Measurements from ENCODE around the gene NTMT1.

Gene NTMT1

DNA sequence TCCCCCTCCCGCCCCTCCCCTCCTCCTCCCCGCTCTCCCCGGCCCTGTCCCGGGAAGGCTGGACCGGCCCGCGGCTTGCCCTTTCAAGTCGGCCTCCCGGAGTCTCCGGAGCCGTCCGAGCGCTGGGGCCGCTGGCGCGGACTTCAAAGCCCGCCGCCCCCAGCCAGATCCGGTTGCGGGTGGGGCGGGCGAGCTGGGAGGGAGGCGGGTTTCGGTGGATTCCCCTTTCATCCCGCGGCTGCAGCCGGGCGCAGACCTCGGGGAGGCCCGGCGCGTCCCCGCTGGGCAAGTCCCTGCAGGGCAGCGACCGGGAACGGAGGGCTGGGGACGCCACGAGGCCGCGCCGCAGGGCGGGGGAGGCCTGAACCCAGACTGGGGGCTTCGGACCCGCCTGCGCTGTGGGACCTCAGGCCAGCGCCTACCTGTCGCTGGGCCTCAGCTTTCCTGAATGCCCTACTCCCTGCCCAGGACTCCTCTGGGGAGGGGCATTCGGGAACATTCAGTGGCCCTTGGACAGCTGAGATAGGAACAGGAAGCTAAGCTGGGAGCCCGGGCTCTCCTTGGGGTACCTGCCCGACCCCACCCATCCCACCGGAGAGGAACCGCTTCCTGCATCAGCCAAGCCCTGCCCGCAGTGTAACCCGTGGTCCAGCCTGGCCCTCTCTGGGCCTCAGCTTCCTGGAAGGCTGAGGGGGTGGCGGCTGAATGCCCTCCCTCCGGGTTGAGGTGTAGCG is 28.4 kb upstream of the NTMT1 start:
- peak; percentile 71 for DNase-seq

DNA sequence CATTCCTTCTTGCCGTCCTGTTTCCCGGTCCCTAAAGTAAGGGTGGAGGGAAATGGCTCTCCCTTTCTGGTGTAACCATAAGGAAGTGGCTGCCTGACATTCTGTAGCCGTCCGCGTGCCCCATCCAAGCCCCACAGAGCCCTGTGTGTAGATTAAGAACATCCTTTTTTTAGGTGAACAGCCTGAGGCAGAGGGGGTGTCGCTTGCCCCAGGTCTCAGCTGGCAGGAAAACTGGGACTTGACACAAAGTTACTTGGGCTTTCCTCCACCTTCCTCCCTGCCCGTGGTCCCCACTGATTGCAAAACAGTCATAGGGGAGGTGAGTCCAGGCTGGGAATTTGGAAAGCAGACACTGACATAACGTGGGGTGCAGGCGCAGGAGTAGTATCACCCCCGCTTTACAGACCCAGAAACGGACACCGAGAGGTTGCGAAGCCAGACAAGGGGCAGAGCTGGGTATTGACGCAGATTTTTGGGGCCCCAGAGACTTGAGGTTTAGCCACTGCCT is 27.8 kb upstream of the NTMT1 start:
- no peak for DNase-seq

DNA sequence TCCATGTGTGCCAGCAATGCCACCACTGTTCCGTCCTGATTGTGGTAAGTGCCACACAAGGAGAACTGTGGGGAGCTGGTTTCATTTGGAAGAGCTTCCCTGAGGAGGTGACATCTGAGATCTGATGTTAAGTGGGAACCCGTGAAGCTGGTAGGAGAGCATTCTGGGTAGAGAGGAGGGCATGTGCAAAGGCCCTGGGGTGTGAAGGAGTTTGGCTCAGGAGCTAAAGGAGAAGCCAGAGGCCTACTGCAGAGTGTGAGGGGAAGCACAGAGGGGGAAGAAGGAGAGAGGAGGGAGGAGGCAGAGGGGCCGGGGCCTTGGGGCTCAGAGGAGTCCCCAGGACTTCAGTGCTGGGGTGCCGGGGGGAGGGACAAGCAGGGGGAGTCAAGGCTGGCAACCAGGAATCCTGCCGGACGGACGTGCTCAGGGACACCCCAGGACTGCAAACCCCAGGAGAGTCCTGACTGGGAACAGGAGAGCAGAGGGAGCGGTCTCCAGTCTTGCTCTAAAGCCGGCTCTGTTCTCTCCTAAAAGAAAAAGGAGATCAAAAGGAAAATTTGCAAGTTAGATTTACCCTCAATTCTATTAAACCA is 24.8 kb upstream of the NTMT1 start:
- no peak for DNase-seq

DNA sequence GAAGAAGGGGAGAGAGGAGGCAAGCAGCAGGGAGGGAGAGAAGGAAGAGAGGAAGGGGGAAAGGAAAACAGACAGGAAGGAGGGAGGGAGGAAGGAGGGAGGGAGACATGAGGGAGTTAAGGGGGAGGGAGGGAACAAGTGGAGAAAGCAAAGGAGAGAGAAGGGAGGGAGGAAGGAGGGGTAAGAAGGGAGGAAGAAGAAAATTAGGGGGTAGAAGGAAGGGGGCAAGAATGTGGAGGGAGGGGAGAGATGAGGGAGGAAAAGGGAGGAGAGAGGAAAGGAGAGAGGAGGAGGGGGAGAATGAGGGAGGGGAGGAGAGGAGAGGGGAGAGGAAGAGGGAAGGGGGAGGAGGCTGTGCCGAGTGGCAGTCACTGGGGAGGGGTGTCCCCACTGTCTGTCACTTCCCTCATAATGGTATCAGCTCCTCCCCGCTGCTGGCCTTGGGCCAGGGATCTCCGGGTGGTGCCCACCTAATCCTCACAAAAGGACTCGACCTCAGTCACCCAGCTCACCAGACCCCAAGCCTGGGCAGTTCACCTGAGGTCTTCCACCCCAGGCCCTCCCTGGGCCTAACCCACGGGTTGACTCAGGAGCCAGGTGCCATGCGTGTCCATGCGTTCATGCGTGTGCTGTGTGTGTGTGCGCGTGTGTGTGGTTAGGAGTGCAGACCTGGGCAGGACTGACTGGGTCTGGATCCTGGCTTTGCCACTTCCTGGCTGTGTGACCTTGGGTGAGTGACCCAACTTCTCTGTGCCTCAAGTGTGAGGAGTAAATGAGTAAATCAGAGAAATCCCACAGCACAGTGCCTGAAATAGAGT is 23.2 kb upstream of the NTMT1 start:
- no peak for DNase-seq

DNA sequence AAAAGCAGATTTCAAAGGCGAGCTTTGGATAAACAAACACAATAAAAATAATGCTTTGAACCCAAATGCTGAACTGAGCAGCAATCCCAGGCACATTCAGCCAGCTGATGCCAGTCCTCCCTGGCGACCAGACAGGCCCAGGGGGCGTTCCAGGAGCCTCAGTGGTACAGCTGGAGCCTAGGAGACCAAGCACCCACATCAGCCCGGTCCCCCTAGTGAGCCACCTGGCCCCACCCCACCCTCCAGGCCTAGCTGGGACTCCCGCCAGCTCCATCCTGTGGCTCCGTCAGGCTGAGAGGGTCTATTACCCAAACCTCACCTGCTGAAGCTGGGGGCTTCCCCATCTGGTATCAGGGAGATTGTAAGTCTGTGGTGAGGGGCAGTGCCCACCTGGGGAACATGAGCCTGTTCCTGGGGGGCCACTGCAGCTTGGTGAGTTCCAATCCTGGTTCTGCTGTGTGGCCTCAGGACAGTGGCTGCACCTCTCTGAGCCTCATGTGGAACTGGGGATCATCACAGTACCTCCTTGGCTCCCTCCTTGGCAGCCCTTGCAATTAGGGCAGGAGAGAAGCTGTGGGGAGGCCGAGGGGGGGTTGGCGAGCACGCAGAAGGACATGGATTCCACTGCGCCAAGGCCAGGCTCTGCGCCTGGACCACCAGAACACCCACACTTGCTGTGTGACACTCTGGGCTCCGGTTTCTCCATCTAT is 21.8 kb upstream of the NTMT1 start:
- no peak for DNase-seq

DNA sequence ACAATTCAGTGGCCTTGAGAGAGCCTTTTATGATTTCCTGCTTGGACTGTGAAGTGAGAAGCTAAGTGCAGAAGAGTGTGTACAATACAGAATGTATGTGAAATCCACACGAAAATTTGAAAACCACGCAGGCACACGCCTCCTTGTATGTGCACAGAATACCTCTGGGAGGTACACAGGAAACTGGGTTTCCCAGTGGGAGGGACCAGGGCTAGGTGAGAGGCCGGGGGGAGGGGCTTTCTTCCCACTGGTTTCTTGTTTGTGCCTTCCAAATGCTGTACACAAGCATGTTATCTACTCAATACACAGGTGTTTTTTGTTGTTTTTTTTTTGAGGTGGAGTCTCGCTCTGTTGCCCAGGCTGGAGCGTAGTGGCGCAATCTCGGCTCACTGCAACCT is 21.2 kb upstream of the NTMT1 start:
- DNase-seq, result no peak

DNA sequence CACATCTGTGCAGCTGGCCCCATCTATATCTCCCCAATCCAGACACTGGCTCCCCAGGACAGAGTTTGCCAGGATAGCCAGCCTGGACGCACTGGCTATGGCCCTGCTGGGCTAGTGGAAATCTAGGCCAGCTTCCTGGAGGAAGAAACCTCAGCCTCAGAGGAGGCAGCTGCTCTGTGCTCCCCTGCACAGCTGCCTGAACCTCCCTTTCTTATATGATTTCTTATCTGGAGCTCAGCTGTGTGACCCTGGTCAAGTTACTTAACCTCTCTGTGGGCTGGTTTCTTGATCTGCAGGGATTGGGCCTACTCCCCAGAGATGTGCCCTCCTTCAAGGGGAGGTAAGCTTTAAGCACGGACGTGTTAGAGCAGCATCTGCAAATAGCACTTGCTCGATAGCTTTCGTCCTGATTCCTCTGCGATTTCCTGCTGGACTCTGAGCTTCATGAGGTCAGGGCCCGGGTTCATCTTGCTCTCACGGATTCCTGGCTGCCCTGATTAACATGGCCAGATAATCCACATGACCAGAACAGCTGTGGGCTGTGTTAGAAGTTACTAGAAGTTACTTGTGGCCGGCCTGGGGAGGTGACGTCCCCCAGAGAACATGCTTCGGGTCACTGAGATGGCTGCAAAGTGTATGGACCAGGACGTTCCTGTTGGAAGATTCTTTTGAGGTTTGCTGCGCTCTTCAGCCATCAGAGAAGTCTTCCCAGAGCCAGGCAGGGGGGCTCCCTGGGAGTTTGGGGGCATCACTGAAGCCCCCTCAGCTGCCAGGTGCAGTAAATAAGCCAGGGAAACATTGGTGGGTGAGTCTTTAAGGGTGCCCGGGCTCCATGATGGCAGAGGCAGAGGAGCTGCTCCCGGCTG is 19.6 kb upstream of the NTMT1 start:
- no peak for DNase-seq

DNA sequence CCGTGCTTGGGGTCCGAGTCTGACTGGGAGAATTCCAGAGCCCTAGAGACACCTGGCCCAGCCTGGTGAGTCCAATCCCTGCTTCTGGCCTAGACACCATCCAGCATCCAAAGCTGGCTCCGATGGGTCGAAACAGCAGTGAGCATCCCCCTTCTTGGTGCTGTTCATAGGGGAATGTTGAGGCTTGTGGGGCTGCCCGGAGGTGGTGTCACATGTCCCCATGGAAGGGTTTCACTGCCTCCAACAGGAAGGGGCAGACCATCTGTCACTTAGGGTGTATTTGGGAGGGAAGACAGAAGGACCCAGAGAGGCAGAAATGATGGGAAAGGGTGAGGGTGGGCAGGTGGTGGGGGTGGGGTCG is 19.0 kb upstream of the NTMT1 start:
- no peak for DNase-seq

DNA sequence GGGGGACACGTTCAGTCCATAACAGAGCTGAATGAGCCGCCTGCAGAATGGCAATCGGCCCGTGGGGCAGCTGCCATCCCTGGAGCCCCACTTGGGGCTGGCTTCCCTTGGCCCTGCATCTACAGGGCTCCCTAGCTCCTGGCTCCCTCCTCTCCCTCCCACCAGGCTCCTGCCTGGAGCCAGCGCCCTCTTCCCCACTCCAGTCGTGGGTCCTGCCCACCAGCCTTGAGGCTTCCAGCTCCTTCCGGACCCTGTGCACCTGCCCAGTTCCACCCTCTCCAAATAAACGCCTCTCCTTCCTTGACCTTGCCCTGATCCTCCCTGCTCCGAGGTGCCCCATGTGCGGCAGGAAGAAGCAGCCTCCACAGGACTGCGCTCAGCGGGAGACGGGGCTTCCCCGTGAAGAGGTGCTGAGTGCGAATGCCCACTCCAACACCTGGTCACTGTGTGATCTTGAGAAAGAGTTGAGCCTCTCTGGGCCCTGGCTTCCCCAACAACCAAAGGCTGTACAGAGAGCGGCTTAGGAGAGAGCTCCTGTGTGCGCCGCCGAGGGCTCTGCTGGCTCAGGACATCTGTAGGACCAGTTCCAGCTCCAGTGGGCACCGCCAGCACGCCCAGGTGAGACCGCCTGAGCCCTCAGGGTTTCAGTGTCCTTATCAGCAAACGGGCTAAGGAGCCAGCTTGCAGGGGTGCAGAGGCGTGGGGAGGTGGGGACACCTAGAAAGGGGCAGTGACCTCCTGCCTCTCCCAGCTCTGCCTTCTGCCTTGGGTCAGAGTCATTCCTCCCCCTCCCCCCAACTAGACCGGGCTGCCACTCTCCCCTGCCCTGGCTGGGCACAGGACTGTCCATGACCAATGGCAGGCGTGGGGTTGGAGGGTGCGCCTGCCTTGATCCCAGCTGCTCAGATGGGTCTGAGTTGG is 17.1 kb upstream of the NTMT1 start:
- DNase-seq, result no peak

DNA sequence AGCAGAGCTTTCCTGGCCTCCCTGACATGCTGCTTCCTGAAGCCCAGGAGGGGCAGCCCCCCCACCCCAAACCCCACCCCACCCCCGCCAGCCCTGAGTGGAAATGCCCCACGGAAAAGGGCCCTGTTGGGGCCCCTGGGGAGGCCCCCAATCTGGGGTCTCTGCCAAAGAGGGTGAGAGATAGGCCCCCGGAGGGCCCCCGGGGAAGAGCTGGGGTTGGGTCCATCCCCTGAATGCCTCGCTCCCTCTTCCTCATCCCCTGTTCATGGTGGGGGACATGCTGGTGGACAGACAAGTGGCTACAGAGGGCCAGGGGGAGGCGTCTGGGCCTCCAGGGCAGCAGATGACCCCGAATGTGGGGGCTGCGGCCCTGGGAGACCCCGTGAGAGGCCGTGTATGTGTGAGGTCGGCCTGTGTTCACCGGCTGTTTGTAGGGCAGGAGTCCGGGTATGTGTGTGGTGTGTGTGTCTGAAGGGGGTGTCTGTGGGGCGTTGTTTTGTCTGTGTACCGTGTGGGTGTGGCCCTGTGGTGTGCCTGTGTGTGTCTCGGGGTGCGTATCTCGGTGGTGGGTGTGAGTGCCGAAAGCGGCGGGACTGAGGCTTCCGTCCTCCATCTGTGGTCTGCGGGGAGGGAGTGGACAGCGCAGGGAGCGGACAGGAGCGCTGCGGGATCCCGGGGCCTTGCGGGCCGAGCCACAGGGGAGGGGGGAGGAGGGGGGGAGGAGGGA is 16.3 kb upstream of the NTMT1 start:
- DNase-seq, result peak; percentile 76

DNA sequence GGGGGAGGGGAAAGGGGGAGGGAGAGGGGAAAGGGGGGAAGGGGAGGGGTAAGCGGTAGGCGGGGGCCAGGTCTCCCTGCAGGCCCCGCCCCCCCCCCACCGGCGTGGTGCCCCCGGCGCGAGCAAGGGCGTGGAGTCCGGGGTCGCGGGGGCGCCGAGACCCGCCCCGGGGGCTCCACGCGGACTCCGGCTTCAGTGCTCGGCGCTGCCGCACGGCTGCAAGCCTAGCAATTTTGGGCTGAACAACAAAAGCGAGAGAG is 15.8 kb upstream of the NTMT1 start:
- no peak for DNase-seq

DNA sequence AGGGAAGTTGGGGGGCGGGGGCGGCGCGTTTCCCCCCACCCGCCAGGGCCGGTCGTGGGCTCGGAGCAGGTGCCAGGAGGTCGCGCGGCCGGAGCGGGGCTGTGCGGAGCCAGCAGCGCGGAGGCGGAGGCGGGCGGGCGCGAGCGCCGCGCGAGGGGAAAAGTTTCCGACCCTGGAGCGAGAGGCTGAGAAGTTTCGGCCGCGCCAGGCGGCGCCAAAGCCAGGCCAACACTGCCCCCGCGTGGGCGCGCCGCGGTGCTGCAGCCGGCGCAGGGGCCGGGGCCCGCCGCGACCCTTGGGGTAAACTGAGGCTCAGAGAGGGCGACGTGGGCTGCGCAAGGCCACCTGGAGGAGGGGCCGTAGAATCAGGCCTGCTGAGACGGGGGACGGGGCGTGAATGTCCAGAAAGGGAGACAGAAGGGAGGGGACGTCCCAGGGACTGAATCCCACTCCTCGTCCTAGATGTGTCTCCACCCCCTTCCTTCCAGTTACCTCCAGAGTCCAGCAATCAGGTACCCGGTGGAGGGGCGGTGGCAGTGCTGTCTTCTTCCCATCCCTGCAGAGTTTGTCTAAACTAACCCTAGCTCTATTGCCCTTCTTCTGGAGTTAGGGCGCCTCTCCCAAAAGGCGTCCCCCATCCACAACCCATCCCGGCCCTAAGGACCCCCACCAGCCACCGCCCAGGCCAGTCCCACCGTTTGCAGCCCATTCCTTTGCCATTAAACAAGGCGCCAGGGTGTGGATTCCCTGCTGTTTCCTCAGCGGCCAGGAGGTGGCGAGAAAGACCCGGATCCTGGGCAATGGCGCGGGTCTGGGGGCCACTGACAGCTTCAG is 15.3 kb upstream of the NTMT1 start:
- DNase-seq, result peak; percentile 70

DNA sequence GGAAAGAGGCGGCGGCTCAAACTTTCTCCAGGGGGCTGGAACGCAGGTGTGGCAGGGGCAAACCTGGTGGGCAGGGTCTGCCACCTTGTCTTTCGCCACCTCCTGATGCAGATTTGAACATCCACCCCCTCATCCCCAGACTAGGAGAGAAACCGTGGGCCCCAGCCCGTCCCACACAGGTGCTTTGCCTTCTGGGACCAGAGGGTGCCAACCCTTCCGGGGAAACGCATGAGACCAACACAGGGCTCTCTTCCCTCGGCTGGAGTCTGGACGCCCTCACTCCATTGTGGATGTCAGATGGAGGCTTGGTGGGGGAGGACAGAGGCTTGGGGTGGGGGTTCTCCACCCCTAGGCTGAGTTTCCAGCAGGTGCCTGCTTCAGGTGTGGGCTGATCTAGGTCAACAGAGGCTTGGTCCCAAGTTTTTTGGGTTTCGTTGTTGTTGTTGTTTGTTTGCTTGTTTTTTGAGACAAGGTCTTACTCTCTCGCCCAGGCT is 14.6 kb upstream of the NTMT1 start:
- DNase-seq, result no peak

DNA sequence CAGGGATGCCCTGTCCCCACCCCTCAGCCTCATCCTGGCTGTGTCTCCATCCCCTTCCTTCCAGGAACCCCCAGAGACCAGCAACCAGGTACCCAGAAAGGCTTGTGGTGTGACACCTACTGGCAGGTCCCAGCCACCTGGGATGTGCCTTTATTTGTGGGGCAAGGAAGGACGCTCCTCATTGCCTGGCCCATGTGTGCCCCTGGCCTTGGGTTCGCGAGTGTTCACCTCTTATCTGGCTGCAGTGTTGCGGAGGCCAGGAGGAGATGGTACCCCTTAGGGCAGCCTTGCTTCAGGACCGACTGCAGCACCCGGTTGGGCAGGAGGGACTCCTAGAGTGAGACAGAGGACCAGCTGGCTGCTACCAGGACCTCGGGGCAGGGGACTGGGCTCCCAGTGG is 13.8 kb upstream of the NTMT1 start:
- no peak for DNase-seq

DNA sequence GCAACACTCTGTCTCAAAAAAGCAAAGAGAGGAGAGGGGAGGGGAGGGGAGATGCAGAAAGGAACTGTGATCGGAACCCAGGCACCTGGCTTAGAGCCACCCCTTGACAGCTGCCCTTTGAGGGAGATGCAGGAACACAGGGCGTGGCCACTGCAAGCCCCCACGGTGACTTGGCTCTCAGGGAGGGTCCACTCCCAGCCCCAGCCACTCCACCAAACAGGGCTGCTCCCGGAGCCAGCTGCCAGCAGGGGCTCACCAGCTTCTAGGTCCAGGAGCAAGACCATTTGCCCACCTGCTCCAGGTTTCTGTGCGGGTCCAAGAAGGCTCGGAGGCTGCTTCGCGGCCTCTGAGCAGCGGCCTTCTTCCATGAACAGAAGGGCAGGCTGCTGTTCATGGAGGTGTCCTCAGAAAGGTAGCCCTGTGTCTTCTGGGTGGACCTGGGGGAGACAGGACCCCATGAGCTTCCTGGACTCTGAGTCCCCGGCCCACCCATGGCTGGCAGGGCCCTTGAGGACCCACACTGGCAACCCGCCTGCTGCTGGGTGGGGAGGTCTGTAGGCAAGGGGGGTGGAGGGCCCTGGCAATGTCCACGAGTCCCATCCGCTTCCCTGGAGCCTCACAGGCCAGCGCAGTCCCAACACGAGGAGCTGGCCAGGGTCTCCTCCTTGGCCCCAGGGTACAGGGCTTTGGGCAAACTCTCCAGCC is 13.0 kb upstream of the NTMT1 start:
- DNase-seq, result no peak

DNA sequence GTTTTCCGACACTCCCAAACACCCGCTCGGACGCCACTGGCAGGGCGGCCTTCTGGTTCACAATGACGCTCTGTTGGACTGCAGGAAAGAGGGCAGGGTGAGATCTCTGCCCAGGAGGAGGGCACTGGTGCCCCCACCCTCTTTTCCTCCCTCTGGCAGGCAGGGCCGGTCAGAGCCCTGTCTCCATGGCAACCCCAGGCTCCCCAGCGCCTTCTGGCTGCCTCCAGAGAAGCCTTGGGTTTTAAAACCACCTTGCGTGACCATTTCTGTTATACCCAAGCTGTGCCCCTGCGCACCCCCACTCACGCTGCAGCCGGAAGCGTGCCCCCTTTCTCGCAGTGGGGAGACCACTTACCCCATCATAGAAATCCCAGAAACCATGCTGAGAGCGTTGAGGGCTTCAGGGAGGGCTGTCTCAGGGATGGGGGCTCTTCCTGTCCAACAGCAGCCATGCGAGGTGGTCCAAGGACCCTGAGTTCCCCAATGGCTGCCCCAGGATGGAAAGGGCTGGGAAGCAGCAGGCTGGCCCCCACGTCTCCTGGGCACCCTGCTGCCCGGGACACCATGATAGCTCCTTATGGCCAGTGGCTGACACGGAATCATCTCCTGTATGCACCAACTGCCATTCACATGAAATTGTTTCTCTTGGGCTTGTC is 12.3 kb upstream of the NTMT1 start:
- DNase-seq, result no peak

DNA sequence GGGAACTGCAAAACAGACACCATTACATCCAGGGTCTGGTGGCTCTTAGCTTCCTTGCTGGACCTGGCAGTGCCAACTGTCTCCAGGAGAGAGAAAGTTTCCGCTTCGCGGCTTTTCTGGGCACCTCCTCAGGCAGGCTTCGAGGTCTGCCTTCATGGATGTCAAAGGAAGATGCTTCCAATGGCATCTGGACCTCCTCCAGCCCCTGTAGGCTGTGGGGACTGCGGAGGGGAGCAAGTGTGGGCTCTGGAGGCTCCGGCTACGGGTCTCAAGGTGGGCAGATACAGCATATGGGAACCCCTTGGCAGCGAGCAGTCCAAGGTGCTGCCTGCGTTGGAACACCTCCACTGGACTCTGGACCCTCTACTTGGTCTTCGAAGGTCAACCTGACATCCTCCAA is 11.0 kb upstream of the NTMT1 start:
- no peak for DNase-seq
